ENCODE results near the gene HHIPL1. TPM values are rescaled to one million over a fixed set of nuclear protein-coding genes. Genes with fewer than 3 reads are reported as not detected.

HHIPL1 gene
- total RNA-seq, 6 experiments from 2014 or later, result 0.43 to 1.4 (median 0.66) TPM

- no peak for TF ChIP-seq POLR2A (IDR thresholded peaks at IDR 0.05)
- TF ChIP-seq, protein P1, sequence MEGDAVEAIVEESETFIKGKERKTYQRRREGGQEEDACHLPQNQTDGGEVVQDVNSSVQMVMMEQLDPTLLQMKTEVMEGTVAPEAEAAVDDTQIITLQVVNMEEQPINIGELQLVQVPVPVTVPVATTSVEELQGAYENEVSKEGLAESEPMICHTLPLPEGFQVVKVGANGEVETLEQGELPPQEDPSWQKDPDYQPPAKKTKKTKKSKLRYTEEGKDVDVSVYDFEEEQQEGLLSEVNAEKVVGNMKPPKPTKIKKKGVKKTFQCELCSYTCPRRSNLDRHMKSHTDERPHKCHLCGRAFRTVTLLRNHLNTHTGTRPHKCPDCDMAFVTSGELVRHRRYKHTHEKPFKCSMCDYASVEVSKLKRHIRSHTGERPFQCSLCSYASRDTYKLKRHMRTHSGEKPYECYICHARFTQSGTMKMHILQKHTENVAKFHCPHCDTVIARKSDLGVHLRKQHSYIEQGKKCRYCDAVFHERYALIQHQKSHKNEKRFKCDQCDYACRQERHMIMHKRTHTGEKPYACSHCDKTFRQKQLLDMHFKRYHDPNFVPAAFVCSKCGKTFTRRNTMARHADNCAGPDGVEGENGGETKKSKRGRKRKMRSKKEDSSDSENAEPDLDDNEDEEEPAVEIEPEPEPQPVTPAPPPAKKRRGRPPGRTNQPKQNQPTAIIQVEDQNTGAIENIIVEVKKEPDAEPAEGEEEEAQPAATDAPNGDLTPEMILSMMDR (IDR thresholded peaks at IDR 0.05), result no peak
- no peaks in the 10 kb centered on the region for H3K9me3 ChIP-seq
- peak in 3 of 4 donors; percentile 24 to 58 (median 53) for ATAC-seq
- peaks cover 0 to 2% (median 0%) of the 10 kb centered on the region in 4 donors for H3K4me1 ChIP-seq
- H3K27me3 ChIP-seq, result no peaks in the 10 kb centered on the region
- 72% methylated on average over 6 of the region's 11 CpGs for WGBS (ENCODE audit: insufficient coverage, low coverage, low lambda C conversion rate, missing lambda C conversion rate)
- no peak overlapping the region for H3K4me3 ChIP-seq
- intact Hi-C loops (cut with DNase I), result no loop called here
- DNase-seq, result peak in 1 of 3 donors; percentile 28
- no peaks in the 10 kb centered on the region for H3K36me3 ChIP-seq
- H3K27ac ChIP-seq, result no peak overlapping the region
These were observed 44.6 kb downstream of the HHIPL1 start for GRCh38 chr14:99689266-99690236.

- Histone ChIP-seq H3K9me3 (no peaks in the 10 kb centered on the region), H3K27me3 (no peaks in the 10 kb centered on the region), H3K36me3 (no peaks in the 10 kb centered on the region), H3K4me3 (no peak overlapping the region), H3K4me1 (no peaks in the 10 kb centered on the region), H3K27ac (no peak overlapping the region)
- TF ChIP-seq POLR2A (IDR thresholded peaks at IDR 0.05), result no peak
- TF ChIP-seq, protein P1 (IDR thresholded peaks at IDR 0.05), result no peak
- peak in 1 of 3 donors; percentile 5 for DNase-seq
- intact Hi-C loops (cut with DNase I), result no loop called here
- WGBS (ENCODE audit: insufficient coverage, low coverage, low lambda C conversion rate, missing lambda C conversion rate), result 79% methylated on average over 4 of the region's 5 CpGs
- no peak for ATAC-seq
These were observed 45.7 kb downstream of the HHIPL1 start for GRCh38 chr14:99690636-99691035.

DNA sequence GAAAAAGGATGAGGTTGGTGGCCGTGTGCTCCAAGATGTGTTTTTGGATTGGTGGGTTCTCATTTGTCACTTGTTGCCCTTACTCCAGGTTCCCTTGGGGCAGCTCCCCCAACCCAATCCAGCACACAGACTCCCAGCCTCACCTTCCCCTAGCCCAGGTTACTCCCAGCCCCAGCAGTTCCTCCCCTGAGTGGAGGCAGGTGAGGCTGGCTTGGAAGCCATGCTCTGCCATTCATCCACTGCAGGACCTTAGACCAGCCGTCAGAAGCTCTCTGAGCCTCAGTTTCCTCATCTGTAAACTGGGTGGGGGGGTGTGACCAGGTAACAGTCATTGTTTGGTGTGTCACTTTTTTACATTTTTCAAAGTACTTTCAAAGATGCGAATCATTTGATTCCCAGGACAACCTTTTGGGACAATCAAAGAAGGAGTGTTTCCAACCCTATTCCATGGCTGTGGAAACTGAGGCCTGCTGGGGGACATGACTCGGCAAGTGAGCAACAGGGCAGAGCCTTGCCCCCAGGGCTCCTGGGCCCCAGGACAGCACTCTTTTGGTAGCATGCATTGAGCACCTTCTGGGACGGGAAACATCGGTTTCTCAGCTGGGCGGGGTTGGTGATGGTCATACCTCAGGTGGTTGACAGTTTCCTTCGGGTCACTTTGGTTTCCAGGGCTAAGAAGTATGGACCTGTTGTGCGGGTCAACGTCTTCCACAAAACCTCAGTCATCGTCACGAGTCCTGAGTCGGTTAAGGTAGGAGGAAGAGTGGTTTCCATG lies 46.4 kb downstream of the HHIPL1 start:
- H3K4me1 ChIP-seq, result no peaks in the 10 kb centered on the region
- no peaks in the 10 kb centered on the region for H3K36me3 ChIP-seq
- no peak overlapping the region for H3K4me3 ChIP-seq
- intact Hi-C loops (cut with DNase I), result no loop called here
- no peaks in the 10 kb centered on the region for H3K27me3 ChIP-seq
- ATAC-seq (no peak), DNase-seq (peak in 1 of 3 donors; percentile 31)
- TF ChIP-seq POLR2A (IDR thresholded peaks at IDR 0.05), result no peak
- TF ChIP-seq, protein P1 (IDR thresholded peaks at IDR 0.05), result no peak
- no peaks in the 10 kb centered on the region for H3K9me3 ChIP-seq
- 87% methylated on average over 5 of the region's 13 CpGs for WGBS (ENCODE audit: insufficient coverage, low coverage, low lambda C conversion rate, missing lambda C conversion rate)
- H3K27ac ChIP-seq, result no peak overlapping the region

- intact Hi-C loops (cut with DNase I), result no loop called here
- TF ChIP-seq, protein P1 (IDR thresholded peaks at IDR 0.05), result no peak
- TF ChIP-seq POLR2A (IDR thresholded peaks at IDR 0.05), result no peak
- ATAC-seq, result no peak
- H3K36me3 ChIP-seq, result no peaks in the 10 kb centered on the region
- no peaks in the 10 kb centered on the region for H3K9me3 ChIP-seq
- H3K27ac ChIP-seq, result no peak overlapping the region
- H3K4me3 ChIP-seq, result no peak overlapping the region
- WGBS (ENCODE audit: insufficient coverage, low coverage, low lambda C conversion rate, missing lambda C conversion rate), result 76% methylated on average over 3 of the region's 3 CpGs
- H3K4me1 ChIP-seq, result no peaks in the 10 kb centered on the region
- DNase-seq, result no peak
- H3K27me3 ChIP-seq, result no peaks in the 10 kb centered on the region
These were observed 49.0 kb downstream of the HHIPL1 start for GRCh38 chr14:99693918-99694317.
